ENCODE measurements around the gene EIF2AK2.

The EIF2AK2 gene

GRCh38 chr2:37189452-37190153 is 32.8 kb upstream of the EIF2AK2 start:
- H2AFZ ChIP-seq (ENCODE audit: low read depth, low read length), result no peak overlapping the region
- no peaks in the 10 kb centered on the region for H3K36me3 ChIP-seq (ENCODE audit: insufficient read depth, low read length)
- no peaks in the 10 kb centered on the region for H3K79me2 ChIP-seq (ENCODE audit: insufficient read depth, low read length)
- H3K4me2 ChIP-seq (ENCODE audit: insufficient read depth, low read length), result no peak overlapping the region
- H4K20me1 ChIP-seq (ENCODE audit: insufficient read depth, low read length), result no peaks in the 10 kb centered on the region
- no peaks in the 10 kb centered on the region for H3K9me3 ChIP-seq (ENCODE audit: insufficient read depth, low read length, severe bottlenecking)
- no peak overlapping the region for H3K9ac ChIP-seq (ENCODE audit: low read depth, low read length)
- peaks cover 12% of the 10 kb centered on the region for H3K27me3 ChIP-seq (ENCODE audit: insufficient read depth, low read length, poor library complexity)
- no peak overlapping the region for H3K4me3 ChIP-seq (ENCODE audit: low read depth in 1 of 2, low read length in 2 of 2)
- H3K4me1 ChIP-seq (ENCODE audit: insufficient read depth, low read length), result no peaks in the 10 kb centered on the region
- ATAC-seq (ENCODE audit: insufficient read depth, low read depth) (no peak), DNase-seq (no peak)
- no peak overlapping the region for H3K27ac ChIP-seq (ENCODE audit: low read length)
- TF ChIP-seq EZH2 (IDR thresholded peaks at IDR 0.05; ENCODE audit: borderline replicate concordance, low read depth, low read length, severe bottlenecking) (no peak), CTCF (IDR thresholded peaks at IDR 0.05; ENCODE audit: borderline replicate concordance, extremely low read depth, low read length, poor library complexity, severe bottlenecking) (peak; percentile 18)

GRCh38 chr2:37188570-37188969 is 31.8 kb upstream of the EIF2AK2 start, which contains the start of gene SULT6B1:
Gene SULT6B1 (minus strand): TSS chr2:37188670. CDS start chr2:37188640, 30 bp downstream.
- Histone ChIP-seq H3K27me3 (ENCODE audit: insufficient read depth, low read length, poor library complexity) (peaks cover 12% of the 10 kb centered on the region), H3K27ac (ENCODE audit: low read length) (no peak within 1 kb of the TSS), H3K36me3 (ENCODE audit: insufficient read depth, low read length) (no peaks in the 10 kb centered on the region), H4K20me1 (ENCODE audit: insufficient read depth, low read length) (no peaks in the 10 kb centered on the region), H3K4me1 (ENCODE audit: insufficient read depth, low read length) (no peaks in the 10 kb centered on the region), H2AFZ (ENCODE audit: low read depth, low read length) (no peak within 1 kb of the TSS), H3K4me3 (ENCODE audit: low read depth in 1 of 2, low read length in 2 of 2) (no peak within 1 kb of the TSS), H3K4me2 (ENCODE audit: insufficient read depth, low read length) (no peak within 1 kb of the TSS), H3K9ac (ENCODE audit: low read depth, low read length) (no peak within 1 kb of the TSS), H3K79me2 (ENCODE audit: insufficient read depth, low read length) (no peaks in the 10 kb centered on the region), H3K9me3 (ENCODE audit: insufficient read depth, low read length, severe bottlenecking) (no peaks in the 10 kb centered on the region)
- ATAC-seq (ENCODE audit: insufficient read depth, low read depth) (no peak), DNase-seq (no peak)
- TF ChIP-seq CTCF (IDR thresholded peaks at IDR 0.05; ENCODE audit: borderline replicate concordance, extremely low read depth, low read length, poor library complexity, severe bottlenecking) (no peak), EZH2 (IDR thresholded peaks at IDR 0.05; ENCODE audit: borderline replicate concordance, low read depth, low read length, severe bottlenecking) (no peak)

- no peaks in the 10 kb centered on the region for H4K20me1 ChIP-seq (ENCODE audit: insufficient read depth, low read length)
- no peaks in the 10 kb centered on the region for H3K36me3 ChIP-seq (ENCODE audit: insufficient read depth, low read length)
- no peak overlapping the region for H3K9ac ChIP-seq (ENCODE audit: low read depth, low read length)
- no peak for TF ChIP-seq CTCF (IDR thresholded peaks at IDR 0.05; ENCODE audit: borderline replicate concordance, extremely low read depth, low read length, poor library complexity, severe bottlenecking)
- TF ChIP-seq EZH2 (IDR thresholded peaks at IDR 0.05; ENCODE audit: borderline replicate concordance, low read depth, low read length, severe bottlenecking), result no peak
- H3K27ac ChIP-seq (ENCODE audit: low read length), result no peak overlapping the region
- peaks cover 8% of the 10 kb centered on the region for H3K27me3 ChIP-seq (ENCODE audit: insufficient read depth, low read length, poor library complexity)
- no peaks in the 10 kb centered on the region for H3K4me1 ChIP-seq (ENCODE audit: insufficient read depth, low read length)
- no peak overlapping the region for H2AFZ ChIP-seq (ENCODE audit: low read depth, low read length)
- ATAC-seq (ENCODE audit: insufficient read depth, low read depth), result no peak
- no peaks in the 10 kb centered on the region for H3K9me3 ChIP-seq (ENCODE audit: insufficient read depth, low read length, severe bottlenecking)
- DNase-seq, result no peak
- no peak overlapping the region for H3K4me2 ChIP-seq (ENCODE audit: insufficient read depth, low read length)
- no peak overlapping the region for H3K4me3 ChIP-seq (ENCODE audit: low read depth in 1 of 2, low read length in 2 of 2)
- no peaks in the 10 kb centered on the region for H3K79me2 ChIP-seq (ENCODE audit: insufficient read depth, low read length)
Measured at GRCh38 chr2:37181726-37182684, 25.2 kb upstream of the EIF2AK2 start.

Data from DND-41 (cell line).